Ectodermal cell (in vitro differentiated cells): ENCODE results near the gene FBXL3.
"Not testable (repeated sequence)": the region's sequence is repeated elsewhere in the genome, so short reads cannot be mapped to it uniquely, and the experiment has no call there.

Source experiments
- H3K27ac ChIP-seq: 2 replicates; pipeline ENCODE4 v1.7.0; 2013; ENCODE audit warnings: mild to moderate bottlenecking, low read depth, low read length; ENCODE audit not compliant: insufficient read depth, poor library complexity, severe bottlenecking
- H3K27me3 ChIP-seq: 2 replicates; pipeline ENCODE4 v1.7.0; 2013; ENCODE audit warnings: mild to moderate bottlenecking, low read length; ENCODE audit not compliant: insufficient read depth, control insufficient read depth, poor library complexity, severe bottlenecking
- H3K36me3 ChIP-seq: one replicate; pipeline ENCODE4 v1.7.0; 2013; ENCODE audit warnings: low read length; ENCODE audit not compliant: control insufficient read depth, insufficient read depth
- H3K4me1 ChIP-seq: one replicate; pipeline ENCODE4 v1.7.0; 2013; ENCODE audit warnings: low read length; ENCODE audit not compliant: control insufficient read depth, insufficient read depth
- H3K4me3 ChIP-seq: 2 replicates; pipeline ENCODE4 v1.7.0; 2013; ENCODE audit warnings: low read depth, low read length, control low read depth; ENCODE audit not compliant: insufficient read depth
- H3K9me3 ChIP-seq: 2 replicates; pipeline ENCODE4 v1.7.0; 2013; ENCODE audit warnings: mild to moderate bottlenecking, low read length, moderate library complexity; ENCODE audit not compliant: control insufficient read depth
- WGBS, 2 experiments: methylation state at CpG; one replicate each; pipeline ENCODE4 v1.1.7; 2013; ENCODE audit warnings: missing lambda C conversion rate in 2 of 2; 5-methylcytosine and 5-hydroxymethylcytosine counted together

FBXL3 gene

DNA sequence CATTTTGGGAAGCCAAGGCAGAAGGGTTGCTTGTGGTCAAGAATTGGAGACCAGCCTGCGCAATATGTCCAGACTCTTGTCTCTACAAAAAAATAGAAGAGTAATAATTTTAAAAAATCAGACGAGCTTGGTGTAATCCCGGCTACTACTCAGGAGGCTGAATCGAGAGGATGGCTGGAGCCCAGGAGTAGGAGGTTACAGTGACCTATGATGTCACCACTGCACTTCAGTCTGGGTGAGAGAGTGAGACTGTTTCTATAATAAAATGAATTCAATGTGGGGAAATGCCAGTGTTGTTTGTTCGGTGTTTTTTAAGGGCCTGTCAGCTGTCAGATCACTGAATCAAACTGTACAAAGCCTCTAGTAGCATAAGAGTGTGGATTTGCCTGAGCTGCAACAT, 1.2 kb upstream of the FBXL3 start:
- Histone ChIP-seq H3K9me3 (no peaks in the 10 kb centered on the region), H3K27me3 (no peaks in the 10 kb centered on the region), H3K27ac (no peak overlapping the region), H3K4me1 (peaks cover 4% of the 10 kb centered on the region), H3K4me3 (no peak overlapping the region), H3K36me3 (no peaks in the 10 kb centered on the region)
- 88 to 91% methylated on average over 5 of the region's 5 CpGs for WGBS, 2 experiments

- 0 to 1% methylated on average over 45 to 53 of the region's 62 CpGs for WGBS, 2 experiments
Measured at GRCh38 chr13:77026255-77026860, 601 bp downstream of the FBXL3 start.

DNA sequence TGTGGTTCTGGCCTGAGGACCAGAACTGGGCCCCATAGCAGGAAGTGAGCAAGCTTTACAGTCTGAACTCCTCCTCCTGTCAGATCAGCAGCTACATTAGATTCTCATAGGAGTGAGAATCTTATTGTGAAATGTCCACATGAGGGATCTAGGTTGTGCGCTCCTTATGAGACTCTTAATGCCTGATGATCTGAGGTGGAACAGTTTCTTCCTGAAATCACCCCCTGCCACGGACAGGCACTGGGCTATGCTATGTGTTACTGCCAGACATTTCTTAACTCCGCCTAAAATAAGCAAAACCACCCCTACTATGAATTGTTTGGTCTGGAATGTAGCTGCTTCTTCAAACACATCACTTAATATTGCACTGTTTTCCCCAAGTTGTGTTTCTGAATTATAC, 4.6 kb downstream of the FBXL3 start:
- Histone ChIP-seq H3K36me3 (no peaks in the 10 kb centered on the region), H3K9me3 (no peaks in the 10 kb centered on the region), H3K27ac (no peak overlapping the region), H3K4me3 (no peak overlapping the region), H3K4me1 (peaks cover 4% of the 10 kb centered on the region), H3K27me3 (no peaks in the 10 kb centered on the region)
- 92 to 93% methylated on average over 3 of the region's 3 CpGs for WGBS, 2 experiments

More at GRCh38 chr13:77026255-77026860, 601 bp downstream of the FBXL3 start:
- Histone ChIP-seq H3K27ac (peak overlapping the region; percentile 88), H3K27me3 (no peaks in the 10 kb centered on the region), H3K36me3 (no peaks in the 10 kb centered on the region), H3K9me3 (no peaks in the 10 kb centered on the region), H3K4me1 (peaks cover 4% of the 10 kb centered on the region), H3K4me3 (peak overlapping the region; percentile 88)

- Histone ChIP-seq H3K4me1 (peaks cover 4% of the 10 kb centered on the region), H3K36me3 (peaks cover 16% of the 10 kb centered on the region), H3K4me3 (no peak overlapping the region), H3K27me3 (no peaks in the 10 kb centered on the region), H3K9me3 (no peaks in the 10 kb centered on the region), H3K27ac (no peak overlapping the region)
Measured at GRCh38 chr13:77019756-77020155, 7.2 kb downstream of the FBXL3 start.

DNA sequence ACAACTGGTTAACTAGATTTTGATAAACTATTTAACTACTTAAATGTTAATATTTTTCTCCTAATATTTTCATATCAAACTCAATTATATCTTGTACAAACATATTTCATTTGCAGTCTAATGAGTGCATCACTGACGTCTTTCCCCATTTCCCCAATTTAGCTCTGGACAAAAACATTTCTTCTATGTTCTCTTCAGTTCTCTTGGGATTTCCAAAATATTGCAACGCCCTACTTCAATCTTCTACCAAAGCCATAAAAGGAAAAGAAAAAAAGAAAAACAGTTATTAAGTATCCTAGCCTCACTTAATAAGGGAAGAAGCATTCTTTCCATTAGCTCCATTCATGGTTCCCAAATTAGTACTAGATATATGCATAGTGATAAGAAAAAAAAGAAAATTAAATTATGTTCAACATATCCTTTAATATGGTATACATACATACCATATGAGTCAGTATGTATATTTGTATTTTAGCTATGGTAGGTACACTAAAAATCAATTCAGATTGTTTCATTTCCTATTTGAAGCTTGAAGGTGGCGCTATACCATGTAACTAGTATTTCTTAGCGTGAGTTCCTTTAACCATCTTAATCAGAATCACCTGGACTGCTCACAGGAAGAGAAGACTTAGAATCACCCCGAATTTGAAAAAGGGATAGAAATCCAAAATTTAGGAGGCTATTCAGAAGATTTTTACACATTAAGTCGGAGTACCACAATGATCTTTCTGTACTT, 9.9 kb downstream of the FBXL3 start:
- H3K4me3 ChIP-seq, result no peak overlapping the region
- no peak overlapping the region for H3K27ac ChIP-seq
- H3K36me3 ChIP-seq, result peaks cover 40% of the 10 kb centered on the region
- WGBS, 2 experiments, result 91 to 98% methylated on average over 5 to 6 of the region's 6 CpGs
- H3K9me3 ChIP-seq, result no peaks in the 10 kb centered on the region
- H3K27me3 ChIP-seq, result no peaks in the 10 kb centered on the region
- H3K4me1 ChIP-seq, result no peaks in the 10 kb centered on the region

- peaks cover 48% of the 10 kb centered on the region for H3K36me3 ChIP-seq
- H3K4me1 ChIP-seq, result no peaks in the 10 kb centered on the region
- no peaks in the 10 kb centered on the region for H3K9me3 ChIP-seq
- no peak overlapping the region for H3K27ac ChIP-seq
- H3K27me3 ChIP-seq, result no peaks in the 10 kb centered on the region
- WGBS, 2 experiments, result 96 to 100% methylated on average over 2 of the region's 3 CpGs
- no peak overlapping the region for H3K4me3 ChIP-seq
Measured at GRCh38 chr13:77016251-77016812, 10.6 kb downstream of the FBXL3 start.

GRCh38 chr13:77014906-77015685, 11.9 kb downstream of the FBXL3 start:
- H3K4me1 ChIP-seq, result no peaks in the 10 kb centered on the region
- H3K36me3 ChIP-seq, result peaks cover 49% of the 10 kb centered on the region
- no peak overlapping the region for H3K4me3 ChIP-seq
- 90 to 100% methylated on average over 2 of the region's 2 CpGs for WGBS, 2 experiments
- no peak overlapping the region for H3K27ac ChIP-seq
- H3K27me3 ChIP-seq, result no peaks in the 10 kb centered on the region
- no peaks in the 10 kb centered on the region for H3K9me3 ChIP-seq

- Histone ChIP-seq H3K27ac (no peak overlapping the region), H3K4me1 (no peaks in the 10 kb centered on the region), H3K4me3 (no peak overlapping the region), H3K9me3 (no peaks in the 10 kb centered on the region), H3K27me3 (no peaks in the 10 kb centered on the region), H3K36me3 (peaks cover 49% of the 10 kb centered on the region)
- 93 to 98% methylated on average over 2 of the region's 2 CpGs for WGBS, 2 experiments
Measured at GRCh38 chr13:77013853-77014542, 13.0 kb downstream of the FBXL3 start.

DNA sequence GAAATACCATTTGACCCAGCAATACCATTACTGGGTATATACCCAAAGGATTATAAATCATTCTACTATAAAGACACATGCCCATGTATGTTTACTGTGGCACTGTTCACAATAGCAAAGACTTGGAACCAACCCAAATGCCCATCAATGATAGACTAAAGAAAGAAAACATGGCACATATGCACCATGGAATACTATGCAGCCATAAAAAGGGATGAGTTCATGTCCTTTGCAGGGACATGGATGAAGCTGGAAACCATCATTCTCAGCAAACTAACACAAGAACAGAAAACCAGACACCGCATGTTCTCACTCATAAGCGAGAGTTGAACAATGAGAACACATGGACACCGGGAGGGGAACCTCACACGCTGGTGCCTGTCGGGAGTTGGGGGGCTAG, 17.2 kb downstream of the FBXL3 start:
- not testable (repeated sequence) for H3K4me3 ChIP-seq, H3K9me3 ChIP-seq, H3K4me1 ChIP-seq, H3K27ac ChIP-seq, H3K27me3 ChIP-seq
- H3K36me3 ChIP-seq, result peaks cover 32% of the 10 kb centered on the region
- WGBS, 2 experiments, result 93 to 98% methylated on average over 5 of the region's 5 CpGs
